ENCODE measurements around the gene PMIS2.

- no peak for TF ChIP-seq CTCF (IDR thresholded peaks at IDR 0.05)
- TF ChIP-seq POLR2AphosphoS5 (IDR thresholded peaks at IDR 0.05), result no peak
These were observed 26.7 kb upstream of the PMIS2 start for GRCh38 chr19:35559281-35559659.
